MM.1S (cell line): ENCODE measurements around the gene PRPF19.

ENCODE experiments used
- DNase-seq: peaks from one replicate; pipeline ENCODE4 v3.0.0-alpha.2; 2015
- H2AFZ ChIP-seq: fragments of 300-600 bp; sonication (generic); 2 replicates; pipeline ENCODE4 v1.6.0; 2016; ENCODE audit warnings: antibody characterized with exemption, low read length
- H3F3A ChIP-seq: fragments of 300-600 bp; sonication (generic); 2 replicates; pipeline ENCODE4 v1.6.1; 2016; ENCODE audit warnings: mild to moderate bottlenecking, antibody characterized with exemption, low read length, moderate library complexity, mixed read lengths; ENCODE audit not compliant: insufficient read depth
- H3K27ac ChIP-seq: fragments of 300-600 bp; sonication (generic); 2 replicates; pipeline ENCODE4 v1.5.1; 2016; ENCODE audit warnings: mild to moderate bottlenecking, low read length
- H3K27me3 ChIP-seq: fragments of 300-600 bp; sonication (generic); replicated peaks from 2 replicates; pipeline ENCODE4 v1.6.0; 2016; ENCODE audit warnings: low read length; ENCODE audit not compliant: insufficient read depth
- H3K36me3 ChIP-seq: fragments of 300-600 bp; sonication (generic); replicated peaks from 2 replicates; pipeline ENCODE4 v1.6.1; 2016; ENCODE audit warnings: mild to moderate bottlenecking, low read length, mixed read lengths; ENCODE audit not compliant: insufficient read depth
- H3K4me1 ChIP-seq: fragments of 300-600 bp; sonication (generic); 2 replicates; pipeline ENCODE4 v1.6.1; 2016; ENCODE audit warnings: low read length, mixed read lengths
- H3K4me2 ChIP-seq: fragments of 300-600 bp; sonication (generic); 2 replicates; pipeline ENCODE4 v1.6.0; 2016; ENCODE audit warnings: low read depth, low read length
- H3K4me3 ChIP-seq: fragments of 300-600 bp; sonication (generic); 2 replicates; pipeline ENCODE4 v1.5.1; 2016; ENCODE audit warnings: low read length, mixed read lengths
- H3K79me2 ChIP-seq: fragments of 300-600 bp; sonication (generic); 2 replicates; pipeline ENCODE4 v1.6.1; 2016; ENCODE audit warnings: mixed run types, low read length, mixed read lengths
- H3K9ac ChIP-seq: fragments of 300-600 bp; sonication (generic); 2 replicates; pipeline ENCODE4 v1.6.1; 2016; ENCODE audit warnings: low read length, mixed read lengths
- H3K9me2 ChIP-seq: fragments of 300-600 bp; sonication (generic); replicated peaks from 2 replicates; pipeline ENCODE4 v1.6.1; 2016; ENCODE audit warnings: mild to moderate bottlenecking, low read length, mixed read lengths; ENCODE audit not compliant: insufficient read depth
- H3K9me3 ChIP-seq: fragments of 300-600 bp; sonication (generic); replicated peaks from 2 replicates; pipeline ENCODE4 v1.6.1; 2016; ENCODE audit warnings: mild to moderate bottlenecking, low read length, mixed read lengths; ENCODE audit not compliant: insufficient read depth
- H4K20me1 ChIP-seq: fragments of 300-600 bp; sonication (generic); 2 replicates; pipeline ENCODE4 v1.6.1; 2016; ENCODE audit warnings: mild to moderate bottlenecking, low read length, moderate library complexity, mixed read lengths; ENCODE audit not compliant: insufficient read depth
- CTCF ChIP-seq: fragments of 300-600 bp; sonication (generic); IDR thresholded peaks from 2 replicates; pipeline ENCODE4 v1.5.1; 2016; ENCODE audit warnings: antibody characterized with exemption, low read length, mixed read lengths
- EZH2 ChIP-seq: fragments of 300-600 bp; sonication (generic); optimal IDR thresholded peaks from 2 replicates; pipeline ENCODE3; 2017; ENCODE audit warnings: low read depth, mild to moderate bottlenecking, antibody characterized with exemption, low read length, mixed read lengths
- EZH2phosphoT487 ChIP-seq: fragments of 300-600 bp; sonication (generic); IDR thresholded peaks from 2 replicates; pipeline ENCODE4 v1.6.1; 2018; ENCODE audit warnings: antibody characterized with exemption, low read length

PRPF19 gene

GRCh38 chr11:60944490-60945294 is 38.3 kb upstream of the PRPF19 start:
- no peaks in the 10 kb centered on the region for H4K20me1 ChIP-seq
- H3K4me3 ChIP-seq, result no peak overlapping the region
- H3K9ac ChIP-seq, result no peak overlapping the region
- H3K9me3 ChIP-seq, result no peaks in the 10 kb centered on the region
- TF ChIP-seq CTCF, result peak; percentile 24
- TF ChIP-seq EZH2, result no peak
- no peak for TF ChIP-seq EZH2phosphoT487
- H3K36me3 ChIP-seq, result no peaks in the 10 kb centered on the region
- no peak overlapping the region for H3K4me2 ChIP-seq
- DNase-seq, result peak; percentile 8
- H3K27ac ChIP-seq, result no peak overlapping the region
- 0 out of 2 replicates have a peak, but pooled peaks cover under 1% of the 10 kb centered on the region for H3K27me3 ChIP-seq
- H3K79me2 ChIP-seq, result no peaks in the 10 kb centered on the region
- H3K4me1 ChIP-seq, result no peaks in the 10 kb centered on the region
- H3K9me2 ChIP-seq, result no peaks in the 10 kb centered on the region
- H2AFZ ChIP-seq, result no peak overlapping the region
- H3F3A ChIP-seq, result no peaks in the 10 kb centered on the region

- Histone ChIP-seq H3K4me3 (no peak overlapping the region), H3K36me3 (no peaks in the 10 kb centered on the region), H3K4me1 (no peaks in the 10 kb centered on the region), H3K79me2 (no peaks in the 10 kb centered on the region), H4K20me1 (no peaks in the 10 kb centered on the region), H3K9me2 (no peaks in the 10 kb centered on the region), H3K9ac (no peak overlapping the region), H3K4me2 (no peak overlapping the region), H3K9me3 (no peaks in the 10 kb centered on the region), H3F3A (no peaks in the 10 kb centered on the region), H3K27ac (no peak overlapping the region), H3K27me3 (no peaks in the 10 kb centered on the region), H2AFZ (no peak overlapping the region)
- DNase-seq, result no peak
- TF ChIP-seq EZH2 (no peak), EZH2phosphoT487 (no peak), CTCF (no peak)
These were observed 36.7 kb upstream of the PRPF19 start for GRCh38 chr11:60942970-60943565.

- Histone ChIP-seq H3K9ac (no peak overlapping the region), H3K4me1 (no peaks in the 10 kb centered on the region), H3K27ac (no peak overlapping the region), H3F3A (no peaks in the 10 kb centered on the region), H3K79me2 (no peaks in the 10 kb centered on the region), H3K27me3 (peaks cover 2% of the 10 kb centered on the region; the same call in 1 of the 2 replicates), H2AFZ (no peak overlapping the region), H4K20me1 (no peaks in the 10 kb centered on the region), H3K4me2 (no peak overlapping the region), H3K9me3 (no peaks in the 10 kb centered on the region), H3K4me3 (no peak overlapping the region), H3K9me2 (no peaks in the 10 kb centered on the region), H3K36me3 (no peaks in the 10 kb centered on the region)
- DNase-seq, result no peak
- TF ChIP-seq EZH2phosphoT487, result no peak
- no peak for TF ChIP-seq EZH2
- TF ChIP-seq CTCF, result no peak
These were observed 35.8 kb upstream of the PRPF19 start for GRCh38 chr11:60942219-60942618.
